Kidney epithelial cell (primary cell): ENCODE data around the gene CREB3. TPM values are rescaled to one million over a fixed set of nuclear protein-coding genes. Genes with fewer than 3 reads are reported as not detected.
A peak's percentile ranks its signal among the peaks of the same experiment; 100 is the strongest.

Experiments used
- DNase-seq: peaks from one replicate; pipeline ENCODE4 v3.0.0-alpha.2; 2010; ENCODE audit warnings: low read depth
- H3K27me3 ChIP-seq: 2 replicates; pipeline ENCODE4 v1.6.0; 2011; ENCODE audit warnings: low read length; ENCODE audit not compliant: control insufficient read depth, insufficient read depth
- H3K36me3 ChIP-seq: 2 replicates; pipeline ENCODE4 v1.5.1; 2011; ENCODE audit warnings: low read length; ENCODE audit not compliant: control insufficient read depth, insufficient read depth
- H3K4me3 ChIP-seq: 2 replicates; pipeline ENCODE4 v1.5.1; 2011; ENCODE audit warnings: low read depth, mild to moderate bottlenecking, control low read depth, low read length
- CTCF ChIP-seq: IDR thresholded peaks from 2 replicates; pipeline ENCODE4 v1.5.1; 2011; ENCODE audit warnings: mild to moderate bottlenecking, moderate library complexity, low read length, control low read depth, inconsistent platforms; ENCODE audit not compliant: insufficient read depth, poor library complexity, severe bottlenecking
- total RNA-seq: library from RNA; depleted of rRNA; stranded (reverse); fragments of >200 nt; gene quantifications from 2 replicates; pipeline ENCODE4 v1.2.3, GENCODE V29; 2015

The CREB3 gene
- total RNA-seq, 1 donor from 2014 or later, result 87.5 TPM

GRCh38 chr9:35743452-35743851 lies 11.0 kb downstream of the CREB3 start:
- Histone ChIP-seq H3K27me3 (no peaks in the 10 kb centered on the region), H3K4me3 (no peak overlapping the region), H3K36me3 (peaks cover 2% of the 10 kb centered on the region)
- TF ChIP-seq CTCF, result no peak
- DNase-seq, result no peak

- Histone ChIP-seq H3K4me3 (no peak overlapping the region), H3K27me3 (no peaks in the 10 kb centered on the region), H3K36me3 (no peaks in the 10 kb centered on the region)
- DNase-seq, result no peak
- no peak for TF ChIP-seq CTCF
Measured at GRCh38 chr9:35743880-35744518, 11.5 kb downstream of the CREB3 start.

- DNase-seq, result no peak
- H3K36me3 ChIP-seq, result no peaks in the 10 kb centered on the region
- no peak for TF ChIP-seq CTCF
- H3K27me3 ChIP-seq, result no peaks in the 10 kb centered on the region
- H3K4me3 ChIP-seq, result no peak overlapping the region
Measured at GRCh38 chr9:35745569-35745968, 13.1 kb downstream of the CREB3 start.

GRCh38 chr9:35746583-35746982 lies 14.1 kb downstream of the CREB3 start:
- Histone ChIP-seq H3K27me3 (no peaks in the 10 kb centered on the region), H3K4me3 (peak overlapping the region; percentile 83), H3K36me3 (no peaks in the 10 kb centered on the region)
- no peak for DNase-seq
- no peak for TF ChIP-seq CTCF

GRCh38 chr9:35748242-35748857 lies 15.9 kb downstream of the CREB3 start:
- DNase-seq, result no peak
- no peak for TF ChIP-seq CTCF
- Histone ChIP-seq H3K4me3 (peak overlapping the region; percentile 83), H3K27me3 (no peaks in the 10 kb centered on the region), H3K36me3 (peaks cover 3% of the 10 kb centered on the region)
